Central memory CD4-positive, alpha-beta T cell (primary cell): Measurements from ENCODE around the gene PAH.

ENCODE experiments used
- DNase-seq: peaks from one replicate; pipeline ENCODE4 v3.0.0; 2022

PAH gene

GRCh38 chr12:102950107-102950949 lies 33.3 kb upstream of the PAH start:
- DNase-seq = no peak

DNA sequence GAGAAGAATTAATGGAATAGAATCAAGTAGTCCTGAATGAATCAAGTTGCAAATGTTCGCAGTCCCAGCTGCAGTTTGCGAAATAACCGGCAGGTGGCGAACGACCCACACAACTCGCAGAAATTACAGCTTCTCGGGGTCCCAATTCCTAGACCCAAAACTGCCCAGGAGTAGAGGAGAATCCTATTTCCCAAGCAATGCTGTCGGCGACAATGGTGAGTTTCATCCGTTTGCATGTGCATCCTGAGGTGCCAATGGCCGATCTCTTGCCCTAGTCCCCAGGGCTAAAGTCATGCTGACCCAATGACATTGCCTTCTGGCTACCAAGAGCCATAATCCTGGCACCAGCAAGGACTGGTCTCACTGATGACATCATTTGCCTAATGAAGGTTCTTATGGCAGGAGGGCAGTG lies 31.9 kb upstream of the PAH start:
- DNase-seq = peak; percentile 9

DNA sequence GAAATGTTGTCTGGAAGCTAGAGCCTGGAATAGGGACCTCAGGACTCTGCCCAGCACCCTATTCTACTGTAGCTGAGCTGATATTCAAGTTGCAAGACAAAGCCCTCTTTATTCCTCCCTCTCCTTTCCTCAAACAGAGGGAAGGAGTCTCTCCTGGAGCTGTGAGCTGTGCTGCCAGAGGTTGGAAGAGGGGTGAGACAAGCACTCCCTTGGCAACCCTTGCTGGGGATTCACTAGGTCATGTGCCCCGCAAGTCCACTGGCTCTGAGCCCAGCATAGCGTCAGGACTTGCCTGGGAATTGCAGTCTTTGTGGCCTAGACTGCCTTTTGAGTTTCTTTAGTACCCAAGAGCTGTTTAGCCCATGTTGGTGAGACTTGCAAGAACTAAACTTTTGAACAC lies 29.0 kb upstream of the PAH start:
- DNase-seq = no peak

- no peak for DNase-seq
These were observed 22.7 kb upstream of the PAH start for GRCh38 chr12:102939670-102940222.

- DNase-seq = no peak
These were observed 22.0 kb upstream of the PAH start for GRCh38 chr12:102939059-102939458.

DNA sequence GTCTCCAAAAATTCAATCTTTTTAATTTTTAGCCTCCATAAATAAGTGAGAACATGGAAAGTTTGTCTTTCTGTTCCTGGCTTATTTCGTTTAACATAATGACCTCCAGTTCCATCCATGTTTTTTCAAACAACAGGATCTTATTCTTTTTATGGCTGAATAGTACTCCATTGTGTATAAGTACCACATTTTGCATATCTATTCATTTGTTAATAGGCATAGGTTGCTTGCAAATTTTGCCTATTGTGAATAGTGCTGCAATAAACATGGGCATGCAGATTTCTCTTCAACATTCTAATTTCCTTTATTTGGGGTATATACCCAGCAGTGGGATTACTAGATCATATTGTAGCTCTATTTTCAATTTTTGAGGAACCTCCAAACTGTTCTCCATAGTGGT lies 16.1 kb upstream of the PAH start:
- DNase-seq = no peak

- no peak for DNase-seq
These were observed 10.2 kb upstream of the PAH start for GRCh38 chr12:102927220-102927619.

DNA sequence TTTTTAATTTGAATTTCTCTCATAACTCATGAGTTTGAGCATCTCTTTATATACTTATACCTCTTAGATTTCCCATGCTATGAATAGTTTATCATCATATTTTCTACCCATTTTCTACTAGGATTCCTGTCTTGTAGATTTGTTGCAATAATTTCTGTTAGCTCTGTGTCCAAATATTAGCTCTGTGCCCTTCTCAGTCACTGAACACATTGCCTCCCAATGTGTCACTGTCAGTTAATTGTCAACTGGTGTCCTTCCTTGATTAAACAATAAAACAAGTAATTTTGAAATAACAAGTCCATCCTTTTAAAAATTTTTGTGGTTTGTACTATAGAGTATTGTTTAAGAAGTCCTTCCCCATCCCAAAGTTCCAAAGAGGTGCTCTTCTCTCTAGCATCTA lies 4.2 kb upstream of the PAH start:
- DNase-seq = no peak

DNA sequence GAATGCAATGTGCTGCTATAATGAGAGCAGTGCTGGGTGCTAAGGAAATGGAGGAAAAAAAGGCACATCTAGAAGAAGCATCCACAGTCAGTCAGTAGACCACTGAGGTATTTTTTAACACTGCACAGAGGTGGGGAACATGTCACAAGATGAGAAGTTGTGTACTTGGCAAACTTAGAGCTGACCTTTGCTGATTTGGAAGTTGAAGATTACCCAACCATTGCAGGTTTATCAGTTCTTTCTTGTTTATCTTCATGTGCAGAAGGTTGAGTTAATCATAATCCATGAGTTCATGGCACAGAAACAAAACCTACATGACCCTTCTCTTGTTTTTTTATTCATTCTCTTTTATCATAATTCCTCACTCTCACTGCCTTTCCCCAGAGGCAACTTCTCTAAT lies 3.2 kb upstream of the PAH start:
- DNase-seq = no peak

DNA sequence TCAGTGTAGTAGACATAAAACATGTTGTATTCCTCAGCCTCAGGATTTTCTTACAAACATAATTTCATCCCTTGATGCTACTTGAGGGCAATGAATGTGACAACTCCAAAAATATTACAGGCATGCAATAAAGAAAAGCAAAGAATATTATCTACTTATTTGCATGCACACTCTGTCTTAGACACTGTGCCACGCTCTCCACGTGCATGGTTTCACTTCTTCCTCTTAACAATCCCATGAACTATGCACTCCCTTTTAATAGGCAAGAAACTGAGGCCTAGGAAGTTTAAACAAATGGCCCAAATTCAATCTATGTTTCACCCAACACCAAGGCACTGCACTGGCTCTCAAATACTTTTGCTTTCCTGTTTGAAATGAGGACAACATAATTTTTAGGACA lies 1.8 kb upstream of the PAH start:
- no peak for DNase-seq

DNA sequence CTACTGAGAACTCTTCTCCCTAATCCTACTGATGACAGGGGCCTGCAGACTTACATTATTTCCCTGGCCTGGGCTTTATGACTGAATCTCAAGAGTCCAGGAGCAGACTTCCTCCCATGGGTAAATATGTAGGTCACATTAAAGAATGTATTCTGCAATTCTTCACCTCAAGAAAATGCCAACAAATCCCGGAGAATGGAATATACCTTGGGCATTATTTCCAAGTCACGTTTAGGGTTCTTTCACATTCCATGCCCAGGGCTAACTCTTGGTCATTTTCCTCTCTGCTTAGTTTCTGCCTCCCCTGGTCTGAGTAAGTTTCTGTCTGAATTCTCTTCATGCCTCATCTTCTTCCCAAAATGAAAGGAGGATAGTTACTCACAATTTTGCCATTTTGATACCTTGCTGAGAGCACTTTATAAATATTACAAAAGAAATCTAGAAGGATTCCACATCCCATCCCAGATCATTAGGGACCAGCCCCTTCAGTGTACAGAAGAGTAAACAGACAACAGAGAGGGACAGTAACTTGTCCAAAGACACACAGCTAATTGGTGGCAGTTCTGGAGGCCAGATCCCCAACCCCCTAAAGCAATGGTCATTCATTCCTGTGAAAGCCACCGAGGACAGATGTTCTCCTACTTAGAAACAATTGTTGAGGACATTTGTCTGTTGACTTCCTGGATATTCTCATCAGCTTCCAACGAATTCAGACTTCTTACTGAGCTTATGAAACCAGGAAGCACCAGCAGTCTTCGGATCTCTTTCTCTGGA lies 605 bp downstream of the PAH start:
- DNase-seq = no peak

- DNase-seq = no peak
These were observed 3.4 kb downstream of the PAH start for GRCh38 chr12:102913453-102914226.

- no peak for DNase-seq
These were observed 4.8 kb downstream of the PAH start for GRCh38 chr12:102912258-102912657.

GRCh38 chr12:102911320-102911719 lies 5.7 kb downstream of the PAH start:
- no peak for DNase-seq

DNA sequence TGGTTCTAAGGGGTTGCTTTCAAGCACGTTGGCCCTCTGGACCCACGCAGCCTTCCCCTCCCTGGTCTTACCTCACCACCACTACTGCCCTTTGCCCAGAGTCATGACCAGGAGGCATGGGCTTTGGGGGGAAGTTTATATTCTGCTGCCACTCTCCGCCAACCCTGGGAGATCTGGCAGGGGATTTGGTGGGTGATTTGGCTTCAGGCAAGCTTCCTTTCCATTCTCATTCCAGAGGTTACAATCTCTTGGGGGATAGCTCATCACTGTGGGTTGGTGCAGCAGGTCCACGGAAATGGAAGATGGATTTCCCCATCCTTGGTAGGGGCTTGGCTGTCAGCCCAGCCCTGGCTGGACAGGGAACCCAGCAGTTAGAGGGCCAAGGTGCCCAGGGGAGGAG lies 6.3 kb downstream of the PAH start:
- no peak for DNase-seq

DNA sequence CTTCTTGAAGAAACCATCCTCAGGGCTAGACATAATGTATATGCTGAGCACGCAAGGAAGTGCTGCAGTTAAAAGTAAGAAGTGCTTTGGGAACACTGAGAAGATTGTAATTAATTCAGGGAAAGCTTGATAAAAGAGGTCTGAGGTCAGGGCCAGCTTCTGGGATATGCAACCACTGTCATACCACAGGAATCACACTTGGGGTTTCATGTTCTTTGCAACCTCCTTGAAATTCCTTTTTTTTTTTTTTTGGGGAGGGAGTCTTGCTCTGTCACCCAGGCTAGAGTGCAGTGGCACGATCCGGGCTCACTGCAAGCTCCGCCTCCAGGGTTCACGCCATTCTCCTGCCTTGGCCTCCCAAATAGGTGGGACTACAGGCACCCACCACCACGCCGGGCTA lies 6.9 kb downstream of the PAH start:
- no peak for DNase-seq

- no peak for DNase-seq
These were observed 9.1 kb downstream of the PAH start for GRCh38 chr12:102907918-102908317.

DNA sequence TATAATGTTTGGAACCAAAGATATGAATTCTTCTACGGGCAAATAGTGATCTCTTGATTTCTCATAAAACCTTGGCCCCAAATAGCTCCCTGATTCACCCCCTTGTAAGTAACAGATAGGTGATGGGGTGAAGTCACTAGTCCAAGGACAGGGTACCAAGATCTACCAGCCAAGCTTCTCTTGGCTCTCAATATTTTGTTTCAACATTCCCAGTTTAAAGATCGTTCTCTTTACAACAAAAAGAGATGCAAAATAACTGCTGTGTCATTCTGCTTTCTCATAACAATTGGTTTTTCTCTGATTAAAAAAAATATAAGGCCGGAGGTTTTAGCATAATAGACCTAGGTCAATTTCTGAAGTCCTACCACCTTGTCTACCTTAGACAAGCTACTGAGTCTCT lies 11.8 kb downstream of the PAH start:
- DNase-seq = no peak

- DNase-seq = no peak
These were observed 13.6 kb downstream of the PAH start for GRCh38 chr12:102903337-102904007.

GRCh38 chr12:102902093-102902492 lies 15.0 kb downstream of the PAH start:
- DNase-seq = no peak

DNA sequence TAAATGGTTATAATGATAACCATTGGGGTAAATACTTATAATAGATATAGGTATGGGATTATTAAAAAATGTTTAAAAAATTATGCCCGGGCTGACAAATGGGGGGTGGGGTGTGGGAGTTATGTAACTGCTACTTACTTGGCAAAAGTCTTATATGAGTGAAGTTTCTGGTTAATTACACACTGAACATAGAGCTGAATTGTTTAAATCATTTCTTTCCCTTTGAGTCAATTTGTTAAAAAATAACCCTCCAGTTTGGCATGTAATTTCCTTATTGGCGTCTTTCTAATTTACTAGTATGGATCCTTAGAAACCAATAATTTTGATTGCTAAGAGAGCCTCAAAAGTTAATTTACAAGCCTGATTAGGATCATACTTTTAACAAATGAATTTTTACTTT lies 16.7 kb downstream of the PAH start:
- DNase-seq = no peak

GRCh38 chr12:102896067-102896466 lies 21.0 kb downstream of the PAH start:
- no peak for DNase-seq

- no peak for DNase-seq
These were observed 25.3 kb downstream of the PAH start for GRCh38 chr12:102891756-102892155.
